Testis (tissue), 3 donors: ENCODE data around the gene MCOLN1. TPM values are rescaled to one million over a fixed set of nuclear protein-coding genes. Genes with fewer than 3 reads are reported as not detected.

ENCODE experiments used
- DNase-seq: peaks from one replicate; pipeline ENCODE4 v3.0.0-alpha.2; 2019
- H3K27ac ChIP-seq, 2 donors: fragments of 200-600 bp; sonication (generic); one replicate each; pipeline ENCODE4 v1.5.1; 2019
- H3K27me3 ChIP-seq: fragments of 200-600 bp; sonication (generic); one replicate; pipeline ENCODE4 v1.5.1; 2019
- H3K36me3 ChIP-seq: fragments of 200-600 bp; sonication (generic); one replicate; pipeline ENCODE4 v1.5.1; 2017; ENCODE audit warnings: low read depth; ENCODE audit errors: missing control alignments
- H3K4me1 ChIP-seq: fragments of 200-600 bp; sonication (generic); one replicate; pipeline ENCODE4 v1.5.1; 2019
- H3K4me3 ChIP-seq, 2 donors: fragments of 200-600 bp; sonication (generic); one replicate each; pipeline ENCODE4 v1.5.1; 2017 to 2019
- H3K9me3 ChIP-seq: fragments of 200-600 bp; sonication (generic); one replicate; pipeline ENCODE4 v1.5.1; 2017
- CTCF ChIP-seq, 3 experiments: fragments of 450-650 bp in 2 of 3; fragments of 200-600 bp in 1 of 3; sonication (generic) in 1 of 3; IDR thresholded peaks; one replicate each; pipeline ENCODE4 v1.5.1; 2016 to 2019; ENCODE audit warnings: antibody characterized with exemption in 3 of 3, mild to moderate bottlenecking in 2 of 3, moderate library complexity in 1 of 3
- POLR2A ChIP-seq: fragments of 450-650 bp; IDR thresholded peaks from one replicate; pipeline ENCODE4 v1.6.1; 2017; ENCODE audit warnings: antibody characterized with exemption, mild to moderate bottlenecking, moderate library complexity
- WGBS, 2 donors: methylation state at CpG; one replicate each; pipeline ENCODE4 v1.1.5; 2018; 5-methylcytosine and 5-hydroxymethylcytosine counted together
- intact Hi-C: fragments of 100-400 bp; cut with DNase I; formaldehyde crosslinking; loops from one replicate; pipeline ENCODE4 v1.15.1; 2023; ENCODE audit warnings: low total_unique reads
- polyA plus RNA-seq: library from polyadenylated mRNA; stranded (reverse); fragments of 350-450 nt; fragmentation: Illumina TruSeq; extraction: RNeasy Lipid Tissue Mini Kit (QIAGEN cat#74804); gene quantifications from one replicate; pipeline ENCODE4 v1.2.3, GENCODE V29; 2014; ENCODE audit warnings: low read depth, low replicate concordance; ENCODE audit not compliant: insufficient read depth
- total RNA-seq, 2 donors: library from RNA; depleted of rRNA; stranded (reverse); fragments of >200 nt; gene quantifications; one replicate each; pipeline ENCODE4 v1.2.3, GENCODE V29; 2016

Gene MCOLN1
- total and polyA plus RNA-seq, 3 donors from 2014 or later: 15.2 to 26.9 (median 17.7) TPM

- H3K4me3 ChIP-seq: no peak overlapping the region
- H3K9me3 ChIP-seq: no peaks in the 10 kb centered on the region
- TF ChIP-seq POLR2A (no peak), CTCF (IDR thresholded peaks at IDR 0.05) (no peak)
- H3K36me3 ChIP-seq: no peaks in the 10 kb centered on the region
- no peak overlapping the region for H3K27ac ChIP-seq
- intact Hi-C loops: no loop called here
- H3K4me1 ChIP-seq: peaks cover 6% of the 10 kb centered on the region
- H3K27me3 ChIP-seq: no peaks in the 10 kb centered on the region
- 91 to 93% methylated on average over 6 of the region's 6 CpGs for WGBS, 2 donors
- no peak for DNase-seq
These were observed 17.7 kb upstream of the MCOLN1 start for GRCh38 chr19:7504684-7505083.

GRCh38 chr19:7505288-7505681 is 17.1 kb upstream of the MCOLN1 start:
- Histone ChIP-seq H3K4me1 (peaks cover 6% of the 10 kb centered on the region), H3K27ac (no peak overlapping the region), H3K27me3 (no peaks in the 10 kb centered on the region), H3K36me3 (no peaks in the 10 kb centered on the region), H3K9me3 (no peaks in the 10 kb centered on the region), H3K4me3 (peak overlapping the region in 1 of 2 donors; percentile 34)
- 19 to 33% methylated on average over 9 to 19 of the region's 19 CpGs for WGBS, 2 donors
- TF ChIP-seq CTCF (IDR thresholded peaks at IDR 0.05) (no peak), POLR2A (no peak)
- intact Hi-C loops: no loop called here
- no peak for DNase-seq

DNA sequence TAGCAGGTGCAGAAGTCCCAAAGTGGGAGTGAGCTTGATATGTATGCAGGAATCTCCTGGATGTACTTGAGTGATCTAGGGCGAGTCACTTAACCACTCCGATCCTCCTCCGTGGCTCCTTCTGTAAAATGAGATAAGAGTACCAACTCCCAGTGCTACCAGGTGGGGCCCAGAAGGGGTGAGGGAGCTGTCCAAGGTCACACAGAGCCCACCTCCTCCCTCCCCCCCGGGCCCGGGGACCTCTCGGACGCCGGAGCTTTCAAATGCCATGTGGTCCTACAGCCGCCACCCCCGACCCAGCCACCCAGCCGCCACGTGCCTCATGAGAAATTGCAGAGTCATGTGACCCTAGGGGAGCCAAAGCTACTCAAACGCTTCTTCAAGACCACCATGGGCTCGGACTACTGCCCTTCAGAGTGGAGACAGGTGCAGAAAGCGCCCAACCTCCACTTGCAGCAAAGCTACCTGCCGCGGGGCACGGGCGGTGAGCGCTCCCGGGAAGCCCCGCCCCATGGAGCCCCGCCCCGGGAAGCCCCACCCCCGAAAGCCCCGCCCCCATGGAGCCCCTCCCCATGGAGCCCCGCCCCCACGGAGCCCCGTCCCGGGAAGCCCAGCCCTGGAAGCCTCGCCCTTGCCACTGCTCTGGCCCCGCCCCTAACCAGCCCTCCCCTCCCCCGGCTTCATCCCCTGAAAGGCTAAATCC is 16.6 kb upstream of the MCOLN1 start:
- no peaks in the 10 kb centered on the region for H3K27me3 ChIP-seq
- H3K4me1 ChIP-seq: peaks cover 6% of the 10 kb centered on the region
- no peaks in the 10 kb centered on the region for H3K9me3 ChIP-seq
- DNase-seq: peak; percentile 51
- peak overlapping the region in 1 of 2 donors; percentile 34 for H3K4me3 ChIP-seq
- intact Hi-C loops: no loop called here
- WGBS, 2 donors: 5 to 8% methylated on average over 12 to 15 of the region's 33 CpGs
- H3K27ac ChIP-seq: no peak overlapping the region
- TF ChIP-seq CTCF (IDR thresholded peaks at IDR 0.05): no peak
- no peaks in the 10 kb centered on the region for H3K36me3 ChIP-seq

GRCh38 chr19:7506385-7507328 is 15.8 kb upstream of the MCOLN1 start:
- intact Hi-C loops: no loop called here
- H3K4me1 ChIP-seq: peaks cover 6% of the 10 kb centered on the region
- TF ChIP-seq POLR2A (no peak), CTCF (IDR thresholded peaks at IDR 0.05) (no peak)
- peak; percentile 63 for DNase-seq
- no peak overlapping the region for H3K27ac ChIP-seq
- H3K4me3 ChIP-seq: no peak overlapping the region
- no peaks in the 10 kb centered on the region for H3K27me3 ChIP-seq
- H3K36me3 ChIP-seq: no peaks in the 10 kb centered on the region
- no peaks in the 10 kb centered on the region for H3K9me3 ChIP-seq
- WGBS, 2 donors: 37 to 40% methylated on average over 19 to 20 of the region's 20 CpGs
